Left forelimb (tissue), 1 donor: ENCODE results near the gene TRIO.

ENCODE experiments used
- DNase-seq: peaks from one replicate; pipeline ENCODE4 v3.0.0-alpha.2; 2018; ENCODE audit warnings: low spot score

The TRIO gene

DNA sequence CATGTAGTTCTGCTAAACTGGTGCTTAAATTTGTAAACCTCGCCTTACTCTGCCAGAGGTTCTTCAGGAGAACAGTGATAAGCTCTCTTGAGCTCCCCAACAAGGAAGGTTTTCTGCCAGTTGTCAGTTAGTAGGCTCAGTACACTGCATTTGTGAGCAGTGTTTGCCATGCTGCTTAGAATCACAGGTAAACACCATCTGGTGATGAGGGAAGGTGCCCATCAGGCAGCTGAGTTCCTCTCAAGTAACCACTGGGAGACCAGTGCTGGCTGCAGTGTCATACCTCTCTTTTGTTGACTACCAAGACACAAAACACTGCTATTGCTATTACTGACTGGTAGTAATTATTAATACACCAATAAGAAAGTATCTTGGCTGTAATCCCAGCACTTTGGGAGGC is 252.3 kb downstream of the TRIO start:
- DNase-seq, result no peak

DNA sequence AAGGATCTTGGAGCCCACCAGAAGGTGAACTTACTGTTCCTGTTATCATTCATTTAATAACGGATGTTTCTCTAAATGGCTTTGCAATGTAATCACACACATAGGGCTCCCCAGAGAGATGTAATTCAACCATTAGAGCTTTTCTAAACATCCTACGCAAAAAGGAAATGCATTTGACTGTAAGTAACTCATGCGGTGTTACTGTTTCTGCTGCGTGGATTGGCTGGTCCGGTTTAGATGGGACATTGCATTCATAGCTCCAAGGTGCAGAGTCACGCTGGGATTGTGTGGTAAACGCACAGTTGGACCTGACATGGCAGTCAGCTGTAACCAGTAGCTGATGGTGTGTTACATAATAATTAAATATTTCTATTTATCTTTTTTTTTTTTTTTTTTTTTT is 252.9 kb downstream of the TRIO start:
- no peak for DNase-seq

DNA sequence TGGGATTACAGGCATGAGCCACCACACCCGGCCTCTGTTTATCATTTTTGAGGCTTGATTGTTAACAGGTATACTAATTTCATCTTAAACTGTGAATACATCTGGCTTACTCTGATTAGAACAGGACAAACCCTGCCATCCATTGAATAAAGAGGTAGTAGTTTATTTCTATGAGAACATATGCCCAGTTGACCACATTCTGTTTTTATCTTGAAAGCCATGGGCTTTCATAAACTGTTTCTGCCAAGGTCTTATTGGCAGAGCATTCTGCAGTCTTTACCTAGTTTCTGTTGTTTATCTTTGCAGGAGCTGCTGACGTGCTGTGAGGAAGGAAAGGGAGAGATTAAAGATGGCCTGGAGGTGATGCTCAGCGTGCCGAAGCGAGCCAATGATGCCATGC is 253.6 kb downstream of the TRIO start:
- no peak for DNase-seq

DNA sequence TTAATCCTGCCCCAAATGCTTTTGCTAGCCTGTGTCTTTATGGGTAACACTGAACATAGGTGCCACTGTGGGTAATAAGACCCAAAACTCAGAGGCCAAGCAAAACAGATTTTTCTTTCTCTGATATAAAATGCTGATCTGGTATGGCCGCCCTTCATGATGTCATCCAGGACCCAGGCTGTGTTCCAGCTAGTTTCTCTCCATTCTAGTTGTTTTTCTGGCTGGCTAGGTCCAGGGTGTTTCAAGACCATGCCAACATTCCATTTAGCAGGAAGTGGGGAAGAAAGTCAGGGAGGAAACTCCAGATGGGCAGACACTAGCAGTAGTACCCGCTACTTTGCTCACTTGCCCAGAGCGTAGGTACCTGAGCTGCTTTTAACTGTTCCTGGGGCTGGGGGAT is 254.6 kb downstream of the TRIO start:
- no peak for DNase-seq

DNA sequence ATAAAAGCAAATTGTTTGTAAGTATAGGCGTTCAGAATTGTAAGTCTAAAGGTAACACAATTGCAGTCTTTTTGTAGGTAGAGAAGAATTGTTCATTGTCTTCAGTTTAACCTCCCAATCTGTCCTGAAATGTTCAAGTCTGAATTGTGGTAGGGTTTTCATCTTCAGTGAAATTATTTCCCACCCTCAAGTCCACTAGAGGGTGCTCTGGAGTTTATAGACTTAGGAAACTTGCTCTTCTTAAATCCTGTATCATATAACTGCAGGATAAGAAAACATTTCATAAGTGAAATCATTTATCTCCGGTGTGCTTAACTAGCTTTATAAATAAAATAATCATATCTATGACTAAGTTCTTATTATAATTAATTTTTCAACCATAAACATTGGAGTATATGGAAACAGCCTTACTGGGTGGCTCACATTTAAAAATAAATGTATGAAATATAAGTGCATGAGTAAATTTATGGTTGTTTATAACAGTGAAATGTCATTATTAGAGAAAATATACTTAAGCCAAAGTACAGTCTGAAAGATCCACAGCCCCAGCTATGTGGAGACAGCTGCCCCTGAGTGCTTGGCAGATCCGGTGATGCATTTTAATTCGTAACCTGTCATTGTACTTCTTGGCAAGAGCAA is 256.0 kb downstream of the TRIO start:
- DNase-seq, result no peak

DNA sequence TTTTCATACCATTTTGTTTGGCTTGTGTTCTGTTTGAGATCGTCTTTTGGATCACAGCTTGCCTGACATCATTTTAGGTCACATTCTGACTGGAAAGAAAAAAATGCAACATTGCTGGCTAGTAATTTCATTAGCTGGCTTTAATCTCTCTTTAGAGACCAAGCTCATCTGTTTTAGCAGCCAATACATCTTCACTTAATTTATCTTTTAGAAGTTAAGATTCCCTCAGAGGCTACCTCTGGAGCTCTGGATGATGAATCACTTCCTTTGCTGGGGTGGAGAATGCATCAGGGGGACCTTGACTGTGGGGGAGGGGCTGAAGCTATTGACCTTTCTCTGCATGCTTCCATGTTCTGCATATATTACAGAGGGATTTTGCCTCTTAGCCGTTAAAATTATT is 256.9 kb downstream of the TRIO start:
- no peak for DNase-seq

DNA sequence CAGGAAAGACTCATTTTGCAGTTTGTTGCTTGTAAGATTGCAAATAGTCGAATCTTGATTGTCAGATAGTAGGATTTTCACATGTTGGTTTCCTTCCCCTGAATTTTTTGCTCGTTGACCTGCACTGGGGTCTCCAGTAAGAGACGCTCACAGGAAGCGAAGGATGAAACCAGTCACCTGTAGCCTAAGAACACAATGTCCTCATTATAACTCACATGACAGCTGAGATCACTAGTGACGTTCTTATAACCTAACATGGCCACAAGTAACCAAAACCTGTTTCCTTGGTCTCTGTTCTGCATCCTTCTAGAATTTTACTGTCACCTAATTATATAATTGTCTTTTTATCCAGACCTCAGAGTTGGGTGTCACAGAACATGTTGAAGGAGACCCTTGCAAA is 257.5 kb downstream of the TRIO start:
- DNase-seq, result no peak

DNA sequence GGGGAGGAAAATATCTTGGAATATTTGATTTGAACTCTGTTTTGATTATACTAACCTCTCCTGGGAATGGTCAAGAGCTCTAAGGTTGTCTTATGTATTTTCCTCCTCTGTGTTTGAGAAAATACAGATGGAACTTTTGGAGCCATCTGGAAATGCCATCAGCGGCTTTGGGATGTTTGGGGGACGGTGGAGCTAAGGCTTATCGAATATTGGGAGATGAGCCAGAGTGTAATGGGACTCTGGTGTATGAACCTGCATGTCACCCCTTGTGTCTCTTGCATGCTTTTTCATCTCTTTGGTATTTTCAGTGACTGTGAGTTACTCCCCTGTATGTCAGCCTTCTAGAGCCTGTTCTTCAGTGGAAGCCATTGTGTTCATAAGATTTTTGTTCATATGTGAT is 258.5 kb downstream of the TRIO start:
- DNase-seq, result no peak

DNA sequence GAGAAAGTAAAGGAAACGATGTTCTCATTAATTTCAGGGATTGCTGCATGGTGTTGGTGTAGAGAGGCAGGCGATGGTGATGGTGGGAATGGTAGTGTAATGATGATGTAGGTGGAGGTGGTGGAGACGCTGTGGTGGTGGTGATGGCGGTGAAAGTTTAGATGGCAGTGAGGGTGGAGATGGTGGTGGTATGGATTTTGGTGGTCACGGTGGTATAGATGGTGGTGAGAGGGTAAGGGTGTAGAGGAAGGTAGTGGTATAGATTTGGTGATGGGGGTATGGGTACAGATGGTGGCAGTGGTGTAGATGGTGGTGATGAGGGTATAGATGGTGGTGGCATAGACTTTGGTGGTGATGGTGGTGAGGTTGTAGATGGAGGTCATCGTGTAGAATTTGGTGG is 259.3 kb downstream of the TRIO start:
- DNase-seq, result no peak

DNA sequence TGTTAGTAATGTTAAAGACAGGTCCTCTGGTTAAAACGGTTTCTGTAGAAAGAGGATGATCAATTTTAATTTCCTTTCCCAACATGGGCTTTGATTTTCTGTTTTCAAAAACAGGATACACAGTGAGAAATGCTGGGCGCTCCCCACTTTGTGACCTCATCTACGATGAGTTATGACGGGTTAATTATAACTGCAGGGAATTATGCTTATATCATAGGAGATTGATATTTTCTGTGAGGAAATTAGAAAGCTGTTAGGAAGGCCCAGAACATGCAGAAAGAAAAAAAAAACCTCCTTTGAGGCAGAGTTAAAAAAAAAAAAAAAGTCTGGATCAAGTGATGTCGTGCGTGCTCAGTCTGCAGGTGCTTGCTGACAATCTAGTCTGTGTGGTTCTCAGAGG is 261.6 kb downstream of the TRIO start:
- no peak for DNase-seq

DNA sequence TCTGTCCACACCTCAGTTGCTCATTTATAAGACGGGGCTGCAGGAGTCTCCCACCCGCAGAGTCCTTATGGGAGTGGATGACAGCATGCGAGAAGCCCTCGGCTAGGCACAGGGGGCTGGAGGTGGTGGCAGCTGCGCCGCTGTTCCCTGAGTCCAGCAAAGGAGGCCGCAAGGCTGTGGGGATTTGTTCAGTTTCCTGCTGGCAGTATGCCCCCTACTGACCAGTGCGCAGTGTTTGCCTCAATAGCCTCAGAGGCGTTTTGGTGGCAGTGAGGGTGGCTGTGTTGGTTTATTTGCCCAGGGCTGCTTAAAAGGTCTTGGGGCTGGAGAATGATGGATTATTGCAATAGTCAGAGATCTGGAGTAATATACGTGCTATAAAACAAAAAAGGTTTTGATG is 262.1 kb downstream of the TRIO start:
- no peak for DNase-seq

DNA sequence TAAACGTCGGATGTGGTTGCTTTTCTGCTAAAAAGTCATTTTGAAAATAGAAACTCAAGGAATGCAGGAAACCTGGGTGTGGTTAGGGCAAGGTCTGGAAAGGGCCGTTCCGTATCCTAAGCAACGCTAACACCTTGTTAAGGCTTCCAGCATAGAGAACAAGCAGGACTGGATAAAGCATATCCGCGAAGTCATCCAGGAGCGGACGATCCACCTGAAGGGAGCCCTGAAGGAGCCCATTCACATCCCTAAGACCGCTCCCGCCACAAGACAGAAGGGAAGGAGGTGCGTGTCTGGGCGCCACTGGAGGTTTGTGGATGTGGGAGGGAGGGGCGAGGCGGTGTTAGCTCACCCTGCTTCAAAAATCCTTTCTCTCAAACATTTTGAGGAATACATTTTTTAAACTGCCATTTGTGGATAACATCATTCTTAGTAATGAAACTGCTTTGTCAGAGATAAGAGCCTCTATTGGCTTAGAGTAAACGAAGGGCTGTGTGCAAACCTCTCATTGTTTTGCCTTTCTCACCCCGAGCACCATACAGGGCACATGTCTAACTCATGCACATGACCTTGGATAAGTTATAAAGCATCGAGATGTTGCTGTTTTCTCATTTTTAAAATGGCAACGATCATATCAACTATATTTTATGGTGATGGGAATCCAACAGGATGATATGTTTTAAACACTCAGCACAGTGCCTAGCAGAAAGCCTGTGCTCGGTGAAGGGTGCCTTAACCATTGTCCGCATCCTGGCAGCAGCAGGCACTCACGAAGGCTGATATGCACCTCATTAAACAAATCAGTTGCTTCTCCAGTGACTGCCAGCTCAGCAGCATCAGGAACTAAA is 262.8 kb downstream of the TRIO start:
- no peak for DNase-seq

DNA sequence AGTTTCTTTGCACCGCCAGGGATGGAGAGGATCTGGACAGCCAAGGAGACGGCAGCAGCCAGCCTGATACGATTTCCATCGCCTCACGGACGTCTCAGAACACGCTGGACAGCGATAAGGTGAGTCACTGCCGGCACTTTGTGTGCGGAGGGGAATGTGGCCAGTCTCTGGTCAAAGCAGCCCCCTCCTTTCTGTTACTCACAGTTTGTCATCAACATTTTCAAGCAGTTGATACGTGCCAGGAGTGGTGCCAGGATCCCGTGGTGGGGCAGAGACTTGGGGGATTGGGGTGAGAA is 263.4 kb downstream of the TRIO start:
- DNase-seq, result no peak

DNA sequence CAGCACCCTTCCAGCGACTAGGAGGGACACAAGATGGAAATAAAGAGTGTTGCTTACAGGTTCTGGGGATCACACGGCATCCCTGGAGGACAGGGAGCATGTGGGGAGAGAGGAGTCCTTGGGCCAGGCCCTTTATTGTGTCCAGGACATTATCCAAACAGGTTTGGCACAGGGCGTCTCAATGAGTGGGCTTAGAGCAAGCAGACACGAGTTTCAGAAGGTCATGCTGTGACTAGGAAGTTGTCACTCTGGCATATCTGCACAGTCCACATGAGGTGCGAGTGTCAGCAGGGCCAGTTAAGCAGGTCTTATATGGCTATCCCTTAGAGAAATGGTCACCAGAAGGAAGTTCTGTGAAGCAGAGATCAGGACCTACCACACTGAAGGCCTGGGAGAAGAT is 263.9 kb downstream of the TRIO start:
- DNase-seq, result no peak

DNA sequence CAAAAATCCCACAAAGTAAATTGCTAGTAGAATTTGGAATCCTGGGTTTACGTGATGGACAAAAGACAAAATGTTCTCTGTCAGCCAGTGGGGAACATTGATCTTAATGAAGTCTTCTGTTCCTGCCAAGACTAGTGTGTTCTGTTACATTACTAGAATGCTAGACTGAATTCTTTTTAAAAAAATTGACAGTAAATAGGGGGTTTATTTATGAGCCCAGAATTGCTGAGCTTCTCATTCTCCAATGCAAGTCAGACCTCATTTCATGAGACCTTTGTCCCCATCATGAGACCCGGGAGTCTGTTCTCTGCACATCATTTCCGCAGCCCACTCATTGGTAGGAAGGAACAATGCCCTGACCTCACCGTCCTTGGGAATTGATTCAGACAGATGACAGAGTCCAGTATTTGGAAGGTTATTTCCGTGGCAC is 264.6 kb downstream of the TRIO start:
- no peak for DNase-seq

DNA sequence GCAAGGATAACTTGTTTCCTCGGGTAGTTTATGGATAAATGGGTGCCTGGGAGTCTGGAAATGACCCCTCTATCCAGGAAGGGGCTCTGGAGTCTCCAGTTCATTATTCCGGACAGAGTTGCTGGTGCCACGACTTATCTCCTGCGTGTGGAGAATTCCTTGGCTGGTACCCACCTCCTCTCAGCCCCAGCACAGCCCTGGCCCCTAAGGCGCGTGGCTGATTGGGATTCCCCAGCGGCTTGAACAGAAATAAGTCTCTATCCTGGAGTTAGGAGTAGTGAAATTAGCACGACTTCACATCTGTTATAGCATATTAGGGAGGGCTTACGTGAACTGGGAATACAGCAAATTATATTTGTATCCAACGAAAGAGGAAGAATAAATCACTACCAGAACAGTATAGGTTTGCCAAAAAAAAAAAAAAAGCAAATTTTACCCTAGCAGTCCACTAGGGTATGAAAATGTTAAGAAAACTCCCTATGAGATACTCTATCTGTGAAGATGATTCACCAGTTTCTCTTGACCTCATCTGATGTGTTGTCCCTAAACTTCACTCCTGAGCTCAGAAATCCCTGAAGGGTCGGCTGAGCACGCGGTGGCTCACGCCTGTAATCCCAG is 265.9 kb downstream of the TRIO start:
- DNase-seq, result no peak

DNA sequence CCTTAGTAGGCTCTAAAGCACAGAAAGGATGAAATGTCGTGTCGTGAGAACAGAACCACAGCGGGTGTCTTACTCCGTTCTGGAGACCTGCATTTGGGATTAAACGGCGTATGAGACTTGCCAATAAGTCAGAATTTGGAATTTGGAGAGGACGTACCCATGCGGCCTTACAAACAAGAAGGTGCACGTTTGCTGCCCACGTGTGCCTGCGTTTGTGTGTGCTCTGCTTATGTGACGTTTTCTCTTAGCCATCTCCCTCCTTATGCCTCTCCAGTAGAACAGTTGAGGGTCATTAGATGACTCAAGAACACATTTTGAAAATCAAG is 266.9 kb downstream of the TRIO start:
- no peak for DNase-seq

DNA sequence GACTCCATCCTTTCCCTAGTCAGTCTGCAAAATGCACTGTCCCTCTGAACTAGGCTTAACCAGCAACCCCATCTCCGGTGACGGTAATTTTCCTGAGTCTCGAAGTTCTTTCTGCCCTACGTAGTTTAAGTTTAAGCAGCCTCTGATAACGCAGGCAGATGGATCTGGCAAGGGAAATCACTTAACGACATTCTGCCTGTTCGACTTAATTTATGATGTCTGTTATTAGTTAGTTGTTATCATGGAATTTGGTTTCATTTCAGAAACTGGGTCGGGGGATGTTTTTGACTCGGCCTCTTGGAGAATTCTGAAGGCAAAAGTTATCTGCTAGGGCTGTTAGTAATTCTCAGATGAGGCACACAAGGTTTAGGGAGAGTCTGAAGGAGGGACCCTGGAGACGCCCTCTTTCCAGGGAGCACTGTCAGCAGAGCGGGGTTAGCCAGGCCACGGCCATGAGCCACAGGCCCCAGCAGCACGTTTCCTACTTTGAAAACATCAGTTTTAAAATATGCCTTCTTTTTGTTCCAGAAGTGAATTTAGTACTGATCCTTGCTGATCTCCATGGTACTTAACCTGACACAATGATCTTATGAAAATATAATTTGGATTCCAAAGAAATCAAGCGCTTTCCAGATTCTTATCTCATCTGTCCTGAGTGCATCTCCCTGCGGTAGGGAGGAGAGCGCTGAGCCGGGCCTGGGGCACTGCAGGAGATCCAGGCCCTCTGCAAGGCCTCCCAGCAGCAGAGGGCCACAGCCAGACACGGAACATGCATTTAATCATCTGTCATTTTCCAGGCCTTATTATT is 267.5 kb downstream of the TRIO start:
- no peak for DNase-seq

DNA sequence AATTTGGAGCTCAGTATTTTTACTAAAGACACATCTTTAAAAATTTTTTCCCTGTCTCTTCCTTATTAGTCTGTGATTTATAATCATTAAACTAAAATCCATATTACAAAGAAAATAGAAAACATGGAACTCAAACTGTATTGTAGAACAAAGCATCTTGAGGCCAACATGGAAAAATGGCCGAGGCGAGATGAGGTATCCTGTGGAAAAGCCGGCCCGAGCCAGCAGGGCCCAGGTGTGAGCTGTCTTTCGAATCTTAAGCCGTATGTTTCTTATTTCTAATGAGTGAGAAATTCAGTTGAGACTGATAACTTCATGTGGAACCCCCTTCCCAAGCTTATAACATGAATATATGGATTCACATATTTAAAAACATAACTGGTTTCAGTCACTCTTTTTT is 268.1 kb downstream of the TRIO start:
- DNase-seq, result no peak

DNA sequence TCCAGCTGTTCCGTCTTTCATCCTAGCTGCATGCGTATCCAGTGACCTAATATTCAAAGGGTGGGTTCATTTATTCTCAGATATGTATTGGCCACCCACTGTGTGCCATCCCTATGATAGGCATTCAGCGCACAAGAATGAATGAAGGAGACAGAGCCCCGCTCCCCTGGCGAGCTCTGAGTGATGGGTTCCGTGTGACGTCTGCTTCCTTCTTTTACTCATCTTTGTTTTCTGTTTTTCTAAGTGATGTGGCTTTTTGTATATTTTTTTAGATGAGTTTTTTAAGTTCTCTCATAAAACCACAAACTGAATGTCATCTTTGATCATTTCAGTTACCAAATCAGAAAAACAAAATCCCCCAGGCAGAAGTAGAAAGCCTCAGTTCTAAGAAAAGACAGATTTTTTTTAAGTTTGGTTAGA is 270.2 kb downstream of the TRIO start:
- no peak for DNase-seq

DNA sequence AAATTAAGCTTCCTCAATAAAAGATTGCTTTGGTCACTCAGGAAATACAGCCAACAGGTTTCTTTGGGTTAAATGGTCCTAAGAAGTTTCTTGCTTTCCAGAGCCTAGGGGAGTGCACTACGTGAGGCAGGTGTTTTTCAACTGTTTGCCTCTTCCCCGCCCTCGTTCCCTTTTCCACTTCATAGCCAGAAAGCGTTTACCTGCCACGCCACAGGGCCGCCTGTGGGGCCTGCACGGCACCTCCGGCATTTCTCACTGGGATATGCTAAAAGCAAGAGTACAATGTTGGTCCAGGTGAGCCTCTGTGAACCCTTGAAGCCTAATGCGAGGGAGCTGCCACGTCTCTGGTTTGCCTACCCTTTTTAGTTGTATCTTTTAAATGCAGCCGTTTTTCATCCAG is 270.9 kb downstream of the TRIO start:
- no peak for DNase-seq

DNA sequence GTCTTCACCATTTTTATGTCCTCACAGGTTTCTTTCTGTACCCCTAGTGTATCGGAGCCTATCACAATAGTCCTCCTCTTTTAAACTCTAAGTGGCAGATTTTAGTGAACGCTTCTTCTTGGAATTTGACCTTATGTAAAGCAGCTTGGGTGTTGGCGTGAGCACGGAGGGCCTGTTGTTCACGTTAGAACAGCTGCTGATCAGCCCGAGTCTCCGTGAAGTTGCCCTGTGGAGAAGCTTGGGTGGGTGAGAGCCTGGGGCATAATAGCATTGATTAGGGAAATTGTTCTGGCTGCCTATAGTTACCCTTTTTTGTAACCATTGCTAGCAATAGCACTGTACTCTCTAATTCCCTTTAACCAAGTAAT is 271.5 kb downstream of the TRIO start:
- no peak for DNase-seq
